Cerebellar cortex (tissue), 1 donor: Measurements from ENCODE around the gene LRRC72.
A peak's percentile ranks its signal among the peaks of the same experiment; 100 is the strongest.
"Not testable (repeated sequence)": the region's sequence is repeated elsewhere in the genome, so short reads cannot be mapped to it uniquely, and the experiment has no call there.

ENCODE experiments used
- DNase-seq: peaks from one replicate; pipeline ENCODE4 v3.0.0-alpha.2; 2015; ENCODE audit warnings: low spot score

Gene LRRC72

GRCh38 chr7:16583834-16584233 lies 57.2 kb downstream of the LRRC72 start:
- DNase-seq: no peak

- DNase-seq: no peak
Measured at GRCh38 chr7:16585540-16585939, 58.9 kb downstream of the LRRC72 start.

GRCh38 chr7:16586081-16586874 lies 59.7 kb downstream of the LRRC72 start:
- DNase-seq: no peak

GRCh38 chr7:16587129-16587528 lies 60.5 kb downstream of the LRRC72 start:
- DNase-seq: no peak

- DNase-seq: peak; percentile 72
Measured at GRCh38 chr7:16587790-16588189, 61.2 kb downstream of the LRRC72 start.

- no peak for DNase-seq
Measured at GRCh38 chr7:16589881-16590280, 63.3 kb downstream of the LRRC72 start.

- no peak for DNase-seq
Measured at GRCh38 chr7:16590424-16590823, 63.8 kb downstream of the LRRC72 start.

GRCh38 chr7:16592395-16592794 lies 65.8 kb downstream of the LRRC72 start:
- DNase-seq: no peak

GRCh38 chr7:16594061-16594460 lies 67.4 kb downstream of the LRRC72 start:
- no peak for DNase-seq

GRCh38 chr7:16594676-16595075 lies 68.1 kb downstream of the LRRC72 start:
- no peak for DNase-seq

- not testable (repeated sequence) for DNase-seq
Measured at GRCh38 chr7:16595596-16595995, 69.0 kb downstream of the LRRC72 start.

- DNase-seq: no peak
Measured at GRCh38 chr7:16598015-16598414, 71.4 kb downstream of the LRRC72 start.

GRCh38 chr7:16599860-16600259 lies 73.2 kb downstream of the LRRC72 start:
- DNase-seq: no peak

- DNase-seq: no peak
Measured at GRCh38 chr7:16603633-16604032, 77.0 kb downstream of the LRRC72 start.

- peak; percentile 12 for DNase-seq
Measured at GRCh38 chr7:16604054-16604453, 77.4 kb downstream of the LRRC72 start.

GRCh38 chr7:16606704-16607103 lies 80.1 kb downstream of the LRRC72 start:
- DNase-seq: no peak

GRCh38 chr7:16609842-16610450 lies 83.3 kb downstream of the LRRC72 start:
- DNase-seq: no peak

- DNase-seq: no peak
Measured at GRCh38 chr7:16611711-16612110, 85.1 kb downstream of the LRRC72 start.

- DNase-seq: no peak
Measured at GRCh38 chr7:16615228-16615627, 88.6 kb downstream of the LRRC72 start.

GRCh38 chr7:16616122-16616521 lies 89.5 kb downstream of the LRRC72 start:
- DNase-seq: no peak

GRCh38 chr7:16616542-16616941 lies 89.9 kb downstream of the LRRC72 start:
- DNase-seq: no peak

GRCh38 chr7:16619979-16620408 lies 93.4 kb downstream of the LRRC72 start:
- no peak for DNase-seq

GRCh38 chr7:16626388-16626787 lies 99.8 kb downstream of the LRRC72 start:
- no peak for DNase-seq

- DNase-seq: no peak
Measured at GRCh38 chr7:16627236-16627635, 100.6 kb downstream of the LRRC72 start.
